Measurements from ENCODE around the gene EIF3D.
A peak's percentile ranks its signal among the peaks of the same experiment; 100 is the strongest.
"Not testable (repeated sequence)": the region's sequence is repeated elsewhere in the genome, so short reads cannot be mapped to it uniquely, and the experiment has no call there.

The EIF3D gene

GRCh38 chr22:36540867-36541642 lies 12.1 kb upstream of the EIF3D start:
- peaks cover 17% of the 10 kb centered on the region for H3K4me1 Mint-ChIP-seq
- H3K27ac Mint-ChIP-seq: no peak overlapping the region
- DNase-seq: no peak
- TF ChIP-seq CTCF (IDR thresholded peaks at IDR 0.05): no peak
- no peaks in the 10 kb centered on the region for H3K36me3 Mint-ChIP-seq (ENCODE audit: low read depth)
- H3K9me3 Mint-ChIP-seq: no peaks in the 10 kb centered on the region
- H3K27me3 Mint-ChIP-seq (ENCODE audit: low read depth, poor library complexity): peaks cover 11% of the 10 kb centered on the region
- no peak overlapping the region for H3K4me3 Mint-ChIP-seq

- Mint-ChIP-seq H3K9me3 (peaks cover 17% of the 10 kb centered on the region), H3K4me3 (no peak overlapping the region), H3K27me3 (ENCODE audit: low read depth, poor library complexity) (peaks cover 12% of the 10 kb centered on the region), H3K27ac (no peak overlapping the region), H3K4me1 (peaks cover 15% of the 10 kb centered on the region), H3K36me3 (ENCODE audit: low read depth) (no peaks in the 10 kb centered on the region)
- no peak for TF ChIP-seq CTCF (IDR thresholded peaks at IDR 0.05)
- no peak for DNase-seq
Observed at GRCh38 chr22:36538529-36538928, 9.6 kb upstream of the EIF3D start.

- no peaks in the 10 kb centered on the region for H3K36me3 Mint-ChIP-seq (ENCODE audit: low read depth)
- TF ChIP-seq CTCF (IDR thresholded peaks at IDR 0.05): no peak
- H3K27ac Mint-ChIP-seq: no peak overlapping the region
- H3K4me1 Mint-ChIP-seq: peaks cover 15% of the 10 kb centered on the region
- H3K4me3 Mint-ChIP-seq: no peak overlapping the region
- peaks cover 23% of the 10 kb centered on the region for H3K9me3 Mint-ChIP-seq
- no peak for DNase-seq
- peaks cover 15% of the 10 kb centered on the region for H3K27me3 Mint-ChIP-seq (ENCODE audit: low read depth, poor library complexity)
Observed at GRCh38 chr22:36536717-36537116, 7.8 kb upstream of the EIF3D start.

GRCh38 chr22:36533320-36533719 lies 4.4 kb upstream of the EIF3D start:
- H3K4me1 Mint-ChIP-seq: peaks cover 14% of the 10 kb centered on the region
- peaks cover 23% of the 10 kb centered on the region for H3K9me3 Mint-ChIP-seq
- H3K36me3 Mint-ChIP-seq (ENCODE audit: low read depth); H3K27ac Mint-ChIP-seq; H3K4me3 Mint-ChIP-seq; DNase-seq: not testable (repeated sequence)
- H3K27me3 Mint-ChIP-seq (ENCODE audit: low read depth, poor library complexity): peaks cover 21% of the 10 kb centered on the region

GRCh38 chr22:36532466-36532865 lies 3.5 kb upstream of the EIF3D start:
- Mint-ChIP-seq H3K27me3 (ENCODE audit: low read depth, poor library complexity) (peaks cover 21% of the 10 kb centered on the region), H3K4me1 (peaks cover 14% of the 10 kb centered on the region), H3K27ac (no peak overlapping the region), H3K9me3 (peaks cover 23% of the 10 kb centered on the region), H3K36me3 (ENCODE audit: low read depth) (no peaks in the 10 kb centered on the region), H3K4me3 (no peak overlapping the region)
- no peak for DNase-seq
- no peak for TF ChIP-seq CTCF (IDR thresholded peaks at IDR 0.05)

GRCh38 chr22:36528341-36528740 lies 625 bp downstream of the EIF3D start:
- DNase-seq: no peak
- TF ChIP-seq CTCF (IDR thresholded peaks at IDR 0.05): no peak
- Mint-ChIP-seq H3K9me3 (peaks cover 4% of the 10 kb centered on the region), H3K36me3 (ENCODE audit: low read depth) (peaks cover 36% of the 10 kb centered on the region), H3K4me1 (peaks cover 10% of the 10 kb centered on the region), H3K27me3 (ENCODE audit: low read depth, poor library complexity) (peaks cover 14% of the 10 kb centered on the region), H3K4me3 (peak overlapping the region; percentile 92), H3K27ac (peak overlapping the region; percentile 99)
